Activated CD4-positive, CD25-positive, alpha-beta regulatory T cell treated with anti-CD3 and anti-CD28 coated beads, Interleukin-2, amount 50 U/mL, for 24 hours (primary cell): ENCODE data around the gene LYZL4.

Experiments used
- ATAC-seq, 2 donors: fragments of 150-1000 bp; cut with Tn5 transposase; one replicate each; pipeline ENCODE4 v1.10.0; 2021; ENCODE audit warnings: mild to moderate bottlenecking in 1 of 2, moderate library complexity in 1 of 2

LYZL4 gene

DNA sequence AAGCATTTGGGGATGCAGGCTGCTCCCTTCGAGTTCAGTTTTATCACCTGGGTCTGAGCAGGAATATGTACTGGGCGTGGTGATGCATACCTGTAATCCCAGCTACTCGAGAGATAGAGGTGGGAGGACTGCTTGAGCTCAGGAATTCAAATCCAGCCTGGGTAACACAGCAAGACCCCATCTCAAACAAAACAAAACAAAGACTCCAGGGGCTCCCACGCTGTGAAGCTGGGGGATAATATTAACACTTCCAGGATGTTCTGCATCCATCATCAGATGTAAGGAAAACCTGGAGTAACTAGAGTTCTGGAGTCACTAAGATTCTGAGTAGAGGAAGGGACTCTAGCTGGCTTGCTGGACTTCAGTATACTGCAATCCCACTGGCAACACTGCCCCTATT, 40.6 kb downstream of the LYZL4 start:
- ATAC-seq = no peak

DNA sequence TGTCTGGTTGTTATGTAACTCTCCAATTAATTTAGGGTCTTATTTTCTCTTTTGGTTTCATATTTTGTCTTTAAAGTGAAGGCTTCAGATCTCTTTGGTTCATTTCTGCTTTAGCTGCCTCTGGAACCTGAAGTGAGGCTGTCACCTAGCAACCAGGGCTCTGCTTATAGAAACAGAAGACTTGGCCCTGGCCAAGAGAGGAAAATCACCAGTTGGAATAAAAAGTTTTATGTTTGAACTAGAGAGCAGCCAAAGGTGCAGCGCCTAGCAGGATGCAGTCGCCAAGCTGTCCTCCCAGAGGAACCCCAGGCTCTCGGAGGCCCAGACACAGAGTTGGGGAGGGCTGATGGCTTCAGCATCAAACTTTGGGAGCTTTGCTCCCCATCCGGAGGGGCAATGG, 41.1 kb downstream of the LYZL4 start:
- ATAC-seq = peak; percentile 13 to 49

DNA sequence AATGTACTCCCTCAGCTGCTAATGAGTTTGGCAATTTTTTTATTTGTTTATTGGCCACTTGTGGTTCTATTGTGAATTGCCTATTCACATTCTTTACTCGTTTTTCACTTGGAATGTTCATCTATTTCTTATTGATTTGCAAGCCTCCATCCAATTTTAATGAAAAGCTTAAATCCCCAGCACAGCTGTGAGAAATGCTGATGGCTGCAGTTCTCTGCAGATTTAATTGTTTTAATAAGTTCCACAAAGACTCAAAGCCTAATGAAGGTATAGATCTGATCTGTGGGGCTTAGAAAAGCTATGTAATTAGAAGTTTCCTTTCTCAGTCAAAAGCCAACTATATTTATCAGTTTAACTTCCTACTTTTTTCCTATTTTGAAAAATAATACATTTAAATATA, 41.5 kb downstream of the LYZL4 start:
- no peak for ATAC-seq

DNA sequence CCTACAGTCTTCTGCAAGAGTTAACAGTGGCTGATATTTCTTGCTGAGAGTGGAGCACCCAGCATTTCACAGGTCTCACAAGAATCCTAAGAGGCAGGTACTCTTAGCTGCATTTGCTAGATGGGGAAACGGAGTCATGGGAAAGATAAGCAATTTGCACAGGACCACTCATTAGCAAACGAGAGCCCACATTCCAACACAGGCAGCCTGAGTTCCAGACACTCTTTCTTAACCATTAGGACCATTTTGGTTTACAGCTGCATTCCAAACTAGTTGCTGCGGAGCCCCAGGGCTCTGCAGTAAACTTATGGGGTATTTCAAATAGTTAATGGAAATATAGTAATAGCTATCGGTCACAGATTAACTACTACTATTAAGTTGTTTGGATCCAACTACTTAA, 42.5 kb downstream of the LYZL4 start:
- ATAC-seq = no peak

DNA sequence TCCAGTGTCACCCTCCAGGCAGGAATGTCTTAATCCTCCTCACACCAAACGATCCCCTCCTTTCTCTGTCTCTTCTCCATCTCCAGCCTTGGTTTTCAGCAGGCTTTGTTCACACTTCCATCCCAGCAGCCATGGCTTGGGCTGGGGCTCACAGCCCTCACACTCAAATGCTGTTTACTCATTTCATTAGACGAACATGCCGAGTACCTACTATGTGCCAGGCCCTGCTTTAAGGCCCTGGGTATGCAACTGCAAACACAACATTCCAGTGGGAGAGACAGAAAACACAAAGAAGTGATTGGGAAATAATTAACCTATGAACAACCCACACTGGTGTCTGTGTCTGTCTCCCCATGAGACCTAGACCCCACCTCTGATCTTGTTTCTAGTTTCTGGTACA, 43.9 kb downstream of the LYZL4 start:
- no peak for ATAC-seq

DNA sequence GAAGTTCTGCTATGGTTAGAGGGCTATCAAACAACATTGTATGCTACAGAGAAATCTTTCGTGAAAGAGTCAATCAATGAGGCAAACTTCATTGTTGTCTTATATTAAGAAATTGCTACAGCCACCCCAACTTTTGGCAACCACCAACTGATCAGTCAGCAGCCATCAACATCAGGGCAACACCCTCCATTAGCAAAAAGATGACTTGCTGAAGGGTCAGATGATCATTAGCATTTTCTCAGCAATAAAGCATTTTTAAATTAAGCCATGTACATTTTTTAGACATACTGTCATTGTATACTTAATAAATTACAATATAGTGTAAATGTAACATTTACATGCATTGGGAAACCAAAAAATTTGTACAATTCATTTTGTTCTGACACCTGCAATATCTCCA, 53.1 kb downstream of the LYZL4 start:
- no peak for ATAC-seq

DNA sequence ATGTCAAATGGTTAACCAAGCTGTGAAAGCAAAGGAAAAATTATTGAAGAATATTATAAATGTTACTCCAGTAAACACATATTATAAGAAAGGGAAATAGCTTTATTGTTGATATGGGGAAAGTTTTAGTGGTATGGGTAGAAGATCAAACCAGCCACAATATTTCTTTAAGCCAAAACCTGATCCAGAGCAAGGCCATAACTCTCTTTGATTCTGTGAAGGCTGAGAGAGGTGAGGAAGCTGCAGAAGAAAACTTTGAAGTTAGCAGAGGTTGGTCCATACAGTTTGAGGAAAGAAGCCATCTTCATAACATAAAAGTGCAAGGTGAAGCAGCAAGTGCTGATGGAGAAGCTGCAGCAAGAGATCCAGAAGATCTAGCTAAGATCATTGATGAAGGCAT, 54.8 kb downstream of the LYZL4 start:
- ATAC-seq = no peak

DNA sequence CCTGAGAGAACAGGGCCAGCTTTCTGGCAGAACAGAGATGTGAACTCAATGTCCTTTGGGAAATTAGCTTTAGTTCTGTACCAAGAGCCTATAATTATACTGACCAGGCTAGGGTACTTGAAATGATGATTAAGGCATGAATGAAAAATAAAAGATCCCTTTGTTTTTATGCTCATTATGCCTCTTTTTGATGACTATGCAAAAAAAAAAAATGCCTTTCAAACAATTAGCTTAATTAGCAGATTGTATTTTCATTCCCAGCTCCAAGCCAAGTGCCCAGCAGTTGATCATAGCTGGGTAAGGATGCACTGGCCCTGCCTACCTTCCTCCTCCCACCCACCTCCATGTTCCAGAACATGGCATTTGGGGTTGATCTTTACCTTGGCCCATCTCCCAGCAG, 56.8 kb downstream of the LYZL4 start:
- no peak for ATAC-seq

DNA sequence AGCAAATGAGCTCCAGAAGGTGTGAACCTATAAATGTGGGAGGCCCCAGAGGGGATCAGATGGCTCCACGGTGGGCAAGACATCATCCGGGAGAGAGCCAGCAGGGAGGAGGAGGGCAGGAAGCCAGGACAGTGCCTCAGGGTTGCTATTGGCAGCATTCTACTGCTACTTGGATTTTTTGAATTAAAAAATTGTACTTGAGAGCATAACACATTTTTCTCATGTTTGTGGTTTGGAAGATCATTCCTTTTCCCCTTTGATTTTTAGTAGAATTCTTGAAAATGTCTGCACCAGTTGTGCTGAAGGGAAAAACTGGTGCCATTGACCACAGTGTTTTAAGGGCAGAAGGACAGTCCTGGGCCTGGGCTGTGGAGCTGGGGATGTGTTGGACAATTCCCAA, 59.2 kb downstream of the LYZL4 start:
- no peak for ATAC-seq

DNA sequence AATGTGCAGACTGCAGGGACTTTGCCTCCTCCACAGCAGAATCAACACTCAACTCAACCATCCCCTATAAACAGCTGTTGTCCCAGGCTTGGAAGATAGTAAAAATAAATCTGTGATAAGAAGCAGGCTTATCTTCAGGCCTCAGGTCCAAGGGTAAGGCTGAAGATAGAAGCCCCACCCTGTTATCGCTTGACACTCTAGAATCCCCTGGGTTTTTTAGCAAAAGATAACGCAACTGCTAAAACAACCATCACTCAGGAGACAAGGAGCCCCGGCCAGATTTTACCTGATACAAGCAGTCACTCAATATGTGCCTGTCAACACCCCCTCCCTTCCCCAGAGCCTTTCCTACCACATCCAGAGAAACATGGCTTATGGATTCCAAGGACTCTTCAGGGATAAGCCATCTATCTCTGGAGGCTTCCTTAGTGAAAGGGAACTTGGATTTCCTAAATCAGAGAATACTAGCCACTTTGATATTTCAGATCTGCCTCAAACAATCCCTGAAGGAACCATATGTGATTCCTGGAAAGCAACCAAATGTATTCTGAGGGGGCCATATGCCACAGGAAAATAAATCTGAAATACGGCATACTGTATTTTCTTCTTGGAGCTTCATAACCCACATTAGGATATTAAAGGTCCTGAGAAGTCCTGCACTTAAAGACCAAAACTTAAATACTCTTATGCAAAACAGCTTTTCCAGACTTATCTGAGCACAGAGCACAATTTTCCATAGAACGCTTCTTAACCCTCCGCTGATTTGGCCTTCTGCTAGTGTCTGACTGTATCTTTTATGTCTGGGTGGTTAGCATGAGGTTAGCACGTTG, 60.4 kb downstream of the LYZL4 start:
- ATAC-seq = no peak

DNA sequence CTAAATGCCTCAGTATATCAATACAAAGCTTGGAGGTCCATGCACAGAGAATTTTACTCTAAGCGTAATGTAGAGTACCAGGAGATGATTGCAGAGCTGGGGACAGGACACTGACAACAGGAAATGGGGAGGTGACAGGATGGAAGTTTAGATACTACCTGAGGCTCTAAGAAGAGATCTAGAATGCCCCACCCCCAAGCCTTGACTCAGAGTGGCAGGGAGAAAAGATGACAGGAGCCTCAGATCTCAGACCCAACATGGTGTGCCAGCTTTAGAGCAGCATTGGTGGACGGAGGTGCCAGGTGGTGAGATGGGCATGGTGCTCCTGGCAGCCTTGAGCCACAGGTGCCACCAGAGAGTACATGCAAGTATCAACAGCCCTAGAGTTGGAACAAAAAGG, 62.5 kb downstream of the LYZL4 start:
- ATAC-seq = no peak
